ENCODE results near the gene CKAP2L.

Gene CKAP2L

GRCh38 chr2:112782234-112782799 is 17.9 kb upstream of the CKAP2L start:
- Mint-ChIP-seq H3K27me3 (ENCODE audit: low read depth, poor library complexity) (peaks cover 4% of the 10 kb centered on the region), H3K4me3 (no peak overlapping the region), H3K36me3 (ENCODE audit: low read depth) (no peaks in the 10 kb centered on the region), H3K4me1 (peaks cover 12% of the 10 kb centered on the region), H3K27ac (no peak overlapping the region), H3K9me3 (no peaks in the 10 kb centered on the region)
- no peak for DNase-seq
- TF ChIP-seq CTCF (IDR thresholded peaks at IDR 0.05) = no peak

GRCh38 chr2:112779598-112779997 is 15.2 kb upstream of the CKAP2L start:
- Mint-ChIP-seq H3K4me1 (peaks cover 12% of the 10 kb centered on the region), H3K27me3 (ENCODE audit: low read depth, poor library complexity) (peaks cover 4% of the 10 kb centered on the region), H3K9me3 (no peaks in the 10 kb centered on the region), H3K36me3 (ENCODE audit: low read depth) (no peaks in the 10 kb centered on the region), H3K4me3 (no peak overlapping the region), H3K27ac (no peak overlapping the region)
- no peak for TF ChIP-seq CTCF (IDR thresholded peaks at IDR 0.05)
- DNase-seq = no peak

- no peak for DNase-seq
- H3K9me3 Mint-ChIP-seq = no peaks in the 10 kb centered on the region
- no peaks in the 10 kb centered on the region for H3K36me3 Mint-ChIP-seq (ENCODE audit: low read depth)
- no peaks in the 10 kb centered on the region for H3K27me3 Mint-ChIP-seq (ENCODE audit: low read depth, poor library complexity)
- no peak overlapping the region for H3K27ac Mint-ChIP-seq
- H3K4me1 Mint-ChIP-seq = no peaks in the 10 kb centered on the region
- no peak overlapping the region for H3K4me3 Mint-ChIP-seq
- TF ChIP-seq CTCF (IDR thresholded peaks at IDR 0.05) = no peak
Measured at GRCh38 chr2:112777036-112777435, 12.6 kb upstream of the CKAP2L start.

GRCh38 chr2:112776113-112776512 is 11.7 kb upstream of the CKAP2L start:
- no peaks in the 10 kb centered on the region for H3K36me3 Mint-ChIP-seq (ENCODE audit: low read depth)
- H3K4me1 Mint-ChIP-seq = no peaks in the 10 kb centered on the region
- no peak for DNase-seq
- no peaks in the 10 kb centered on the region for H3K9me3 Mint-ChIP-seq
- no peak overlapping the region for H3K27ac Mint-ChIP-seq
- H3K27me3 Mint-ChIP-seq (ENCODE audit: low read depth, poor library complexity) = no peaks in the 10 kb centered on the region
- TF ChIP-seq CTCF (IDR thresholded peaks at IDR 0.05) = no peak
- H3K4me3 Mint-ChIP-seq = no peak overlapping the region

- Mint-ChIP-seq H3K27ac (no peak overlapping the region), H3K9me3 (no peaks in the 10 kb centered on the region), H3K4me1 (no peaks in the 10 kb centered on the region), H3K27me3 (ENCODE audit: low read depth, poor library complexity) (no peaks in the 10 kb centered on the region), H3K36me3 (ENCODE audit: low read depth) (no peaks in the 10 kb centered on the region), H3K4me3 (no peak overlapping the region)
- no peak for DNase-seq
- TF ChIP-seq CTCF (IDR thresholded peaks at IDR 0.05) = no peak
Measured at GRCh38 chr2:112774536-112775285, 10.3 kb upstream of the CKAP2L start.

GRCh38 chr2:112773556-112773955 is 9.1 kb upstream of the CKAP2L start:
- DNase-seq = no peak
- no peaks in the 10 kb centered on the region for H3K27me3 Mint-ChIP-seq (ENCODE audit: low read depth, poor library complexity)
- H3K36me3 Mint-ChIP-seq (ENCODE audit: low read depth) = no peaks in the 10 kb centered on the region
- no peak for TF ChIP-seq CTCF (IDR thresholded peaks at IDR 0.05)
- no peaks in the 10 kb centered on the region for H3K4me1 Mint-ChIP-seq
- no peak overlapping the region for H3K27ac Mint-ChIP-seq
- peaks cover 4% of the 10 kb centered on the region for H3K9me3 Mint-ChIP-seq
- no peak overlapping the region for H3K4me3 Mint-ChIP-seq
